Vagina (tissue), 2 donors: ENCODE measurements around the gene ATM.

Experiments used
- CTCF ChIP-seq, 3 experiments: fragments of 450-650 bp in 2 of 3; fragments of 200-600 bp in 1 of 3; sonication (generic) in 1 of 3; IDR thresholded peaks; one replicate each; pipeline ENCODE4 v1.5.1; 2017 to 2019; ENCODE audit warnings: antibody characterized with exemption in 3 of 3, mild to moderate bottlenecking in 2 of 3, moderate library complexity in 2 of 3
- POLR2A ChIP-seq, 2 donors: fragments of 450-650 bp; IDR thresholded peaks; one replicate each; pipeline ENCODE4 v1.6.1; 2017; ENCODE audit warnings: antibody characterized with exemption in 2 of 2, mild to moderate bottlenecking in 2 of 2, moderate library complexity in 2 of 2
- POLR2AphosphoS5 ChIP-seq, 2 donors: sonication (generic); formaldehyde crosslinking; IDR thresholded peaks; one replicate each; pipeline ENCODE4 v1.9.0; 2017; ENCODE audit warnings: antibody characterized with exemption in 2 of 2, mild to moderate bottlenecking in 2 of 2, low read depth in 1 of 2; ENCODE audit not compliant: insufficient read depth in 1 of 2

- TF ChIP-seq CTCF (IDR thresholded peaks at IDR 0.05) (no peak), POLR2A (IDR thresholded peaks at IDR 0.05) (no peak), POLR2AphosphoS5 (IDR thresholded peaks at IDR 0.05; ENCODE audit: insufficient read depth in 1 of 2, low read depth in 1 of 2) (no peak)
Measured at GRCh38 chr11:108307751-108308150, 84.9 kb downstream of the ATM start.
